Neural cell (in vitro differentiated cells): Measurements from ENCODE around the gene MRE11.

Experiments used
- EP300 ChIP-seq: fragments of 450-650 bp; conservative IDR thresholded peaks from 2 replicates; pipeline ENCODE4 v1.6.1; 2014; ENCODE audit warnings: antibody characterized with exemption, mild to moderate bottlenecking, moderate library complexity; ENCODE audit not compliant: poor library complexity, severe bottlenecking
- EZH2 ChIP-seq: fragments of 200-600, 300-800 bp; shearing (Covaris generic), sonication (generic); IDR thresholded peaks from 2 replicates; pipeline ENCODE4 v1.6.1; 2014; ENCODE audit warnings: antibody characterized with exemption, low read length, borderline replicate concordance, mild to moderate bottlenecking; ENCODE audit not compliant: insufficient read depth, poor library complexity, severe bottlenecking
- POLR2AphosphoS5 ChIP-seq: IDR thresholded peaks from 2 replicates; pipeline ENCODE4 v1.6.1; 2012
- RAD21 ChIP-seq: fragments of 450-650 bp; conservative IDR thresholded peaks from 2 replicates; pipeline ENCODE4 v1.6.1; 2014; ENCODE audit warnings: antibody characterized with exemption, mild to moderate bottlenecking, moderate library complexity
- TAF1 ChIP-seq: IDR thresholded peaks from 2 replicates; pipeline ENCODE4 v1.6.1; 2012; ENCODE audit warnings: low read depth
- TF ChIP-seq, protein P1 (sequence below): fragments of 450-650 bp; IDR thresholded peaks from 2 replicates; pipeline ENCODE4 v1.5.1; 2014; ENCODE audit warnings: antibody characterized with exemption, mild to moderate bottlenecking, moderate library complexity; ENCODE audit not compliant: poor library complexity, severe bottlenecking

DNA sequence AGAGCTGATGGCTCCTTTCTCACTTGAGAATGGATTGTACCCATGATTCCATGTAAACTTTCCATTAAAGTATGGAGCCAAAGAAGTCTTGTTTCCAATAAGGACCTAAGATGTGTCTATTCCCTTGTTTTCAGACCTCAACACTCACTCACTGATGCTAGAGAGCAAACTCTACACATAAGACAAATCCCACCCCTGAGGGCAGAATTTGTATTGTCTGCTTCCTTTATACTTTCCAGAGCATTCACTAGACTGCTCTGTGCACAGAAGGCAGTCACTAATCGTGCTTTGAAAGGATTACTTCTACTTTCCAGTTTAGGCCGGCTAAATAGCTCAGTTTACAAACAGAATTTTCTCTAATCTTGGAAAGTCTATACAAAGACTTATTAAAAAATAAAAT lies 6.5 kb upstream of the MRE11 start:
- TF ChIP-seq, protein P1, sequence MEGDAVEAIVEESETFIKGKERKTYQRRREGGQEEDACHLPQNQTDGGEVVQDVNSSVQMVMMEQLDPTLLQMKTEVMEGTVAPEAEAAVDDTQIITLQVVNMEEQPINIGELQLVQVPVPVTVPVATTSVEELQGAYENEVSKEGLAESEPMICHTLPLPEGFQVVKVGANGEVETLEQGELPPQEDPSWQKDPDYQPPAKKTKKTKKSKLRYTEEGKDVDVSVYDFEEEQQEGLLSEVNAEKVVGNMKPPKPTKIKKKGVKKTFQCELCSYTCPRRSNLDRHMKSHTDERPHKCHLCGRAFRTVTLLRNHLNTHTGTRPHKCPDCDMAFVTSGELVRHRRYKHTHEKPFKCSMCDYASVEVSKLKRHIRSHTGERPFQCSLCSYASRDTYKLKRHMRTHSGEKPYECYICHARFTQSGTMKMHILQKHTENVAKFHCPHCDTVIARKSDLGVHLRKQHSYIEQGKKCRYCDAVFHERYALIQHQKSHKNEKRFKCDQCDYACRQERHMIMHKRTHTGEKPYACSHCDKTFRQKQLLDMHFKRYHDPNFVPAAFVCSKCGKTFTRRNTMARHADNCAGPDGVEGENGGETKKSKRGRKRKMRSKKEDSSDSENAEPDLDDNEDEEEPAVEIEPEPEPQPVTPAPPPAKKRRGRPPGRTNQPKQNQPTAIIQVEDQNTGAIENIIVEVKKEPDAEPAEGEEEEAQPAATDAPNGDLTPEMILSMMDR = no peak
- TF ChIP-seq POLR2AphosphoS5 (no peak), RAD21 (no peak), EZH2 (no peak), EP300 (no peak), TAF1 (no peak)
